NCI-H526 treated with DMSO at 0.1 percent for 48 hours (cell line): ENCODE data around the gene CCDC91.
"Not testable (repeated sequence)": the region's sequence is repeated elsewhere in the genome, so short reads cannot be mapped to it uniquely, and the experiment has no call there.

Source experiments
- DNase-seq: peaks from one replicate; lab custom pipeline; 2025; lab: John Stamatoyannopoulos, UW

The CCDC91 gene

DNA sequence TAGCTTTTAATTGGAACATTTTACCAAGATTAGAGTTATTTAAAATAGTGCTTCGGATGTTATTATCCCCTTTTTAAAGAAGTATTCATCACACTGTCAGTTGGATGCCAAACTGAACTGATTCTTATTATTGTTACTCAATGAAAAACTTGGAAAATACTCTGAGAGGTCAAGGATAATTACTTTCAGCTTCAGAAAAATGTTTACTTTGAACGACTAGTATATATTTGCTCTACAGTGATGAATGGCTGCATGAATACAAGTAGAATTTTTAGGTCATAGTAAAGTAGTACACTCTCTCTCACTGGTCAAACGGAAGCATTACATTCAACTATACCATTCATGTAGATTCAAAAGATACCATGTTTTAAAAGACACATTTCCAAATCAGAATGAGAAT is 269.2 kb downstream of the CCDC91 start:
- no peak for DNase-seq

DNA sequence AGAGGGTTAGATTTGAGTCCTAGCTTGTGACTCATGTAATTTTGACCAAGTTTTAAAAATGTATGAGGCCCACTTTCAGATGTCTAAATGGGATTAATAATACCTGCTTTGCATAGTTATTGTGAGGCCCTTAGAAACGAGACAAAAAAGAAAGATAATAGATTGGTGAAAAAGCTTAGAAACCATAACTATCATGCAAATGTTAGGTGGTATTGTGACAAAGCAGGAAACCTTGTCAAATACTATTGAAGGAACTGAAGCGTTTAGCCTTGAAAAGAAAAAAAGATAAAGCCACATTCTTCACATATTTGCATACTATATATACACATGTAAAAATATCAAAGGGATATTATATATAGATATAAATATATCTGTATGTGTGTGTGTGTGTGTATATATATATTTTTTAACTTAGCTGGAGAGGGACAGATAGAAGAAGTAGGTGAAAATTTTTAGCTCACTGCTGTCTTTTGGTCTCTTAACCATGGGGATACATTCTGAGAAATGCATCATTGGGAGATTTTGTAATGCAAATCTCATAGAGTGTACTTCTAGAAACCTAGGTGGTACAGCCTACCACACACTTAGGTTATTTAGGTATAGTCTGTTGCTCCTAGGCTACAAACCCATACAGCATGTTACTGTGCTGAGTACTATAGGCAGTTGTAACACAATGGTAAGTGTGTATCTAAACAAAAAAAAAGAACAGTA is 270.3 kb downstream of the CCDC91 start:
- peak; percentile 67 for DNase-seq

DNA sequence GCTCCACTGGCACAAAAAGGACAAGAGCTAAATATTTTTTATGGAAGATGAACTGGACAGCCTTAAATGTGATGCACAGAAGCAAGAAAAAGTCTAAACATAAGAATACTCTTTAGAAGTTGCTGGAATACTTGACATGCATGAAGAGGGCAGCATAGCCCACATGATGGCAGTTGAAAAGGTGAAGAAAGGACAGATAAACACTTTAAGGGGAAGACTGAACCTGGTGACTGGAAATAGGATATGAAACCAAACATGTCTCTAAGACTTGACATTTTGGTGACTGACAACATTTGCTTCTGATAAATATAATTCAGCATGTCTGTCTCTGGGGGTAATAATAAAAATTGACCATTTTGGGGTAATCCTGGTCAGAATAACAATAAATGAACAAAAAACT is 273.1 kb downstream of the CCDC91 start:
- DNase-seq, result no peak

DNA sequence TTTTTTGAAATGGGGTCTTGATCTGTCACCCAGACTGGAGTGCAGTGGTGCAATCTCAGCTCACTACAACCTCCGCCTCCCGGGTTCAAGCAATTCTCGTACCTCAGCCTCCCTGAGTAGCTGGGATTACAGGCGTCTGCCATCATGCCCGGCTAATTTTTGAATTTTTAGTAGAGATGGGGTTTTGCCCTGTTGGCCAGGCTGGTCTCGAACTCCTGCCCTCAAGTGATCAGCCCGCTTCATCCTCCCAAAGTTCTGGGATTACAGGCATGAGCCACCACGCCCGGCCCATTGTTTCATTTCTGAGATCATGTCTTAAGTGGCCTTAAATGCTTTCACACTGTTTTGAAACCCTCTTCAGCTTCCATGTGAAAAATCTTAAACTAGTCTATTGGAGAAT is 281.5 kb downstream of the CCDC91 start:
- DNase-seq, result not testable (repeated sequence)

DNA sequence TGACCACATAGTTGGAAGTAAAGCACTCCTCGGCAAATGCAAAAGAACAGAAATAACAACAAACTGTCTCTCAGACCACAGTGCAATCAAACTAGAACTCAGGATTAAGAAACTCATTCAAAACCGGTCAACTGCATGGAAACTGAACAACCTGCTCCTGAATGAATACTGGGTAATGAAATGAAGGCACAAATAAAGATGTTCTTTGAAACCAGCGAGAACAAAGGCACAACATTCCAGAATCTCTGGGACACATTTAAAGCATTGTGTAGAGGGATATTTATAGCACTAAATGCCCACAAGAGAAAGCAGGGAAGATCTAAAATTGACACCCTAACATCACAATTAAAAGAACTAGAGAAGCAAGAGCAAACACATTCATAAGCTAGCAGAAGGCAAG is 285.9 kb downstream of the CCDC91 start:
- not testable (repeated sequence) for DNase-seq

DNA sequence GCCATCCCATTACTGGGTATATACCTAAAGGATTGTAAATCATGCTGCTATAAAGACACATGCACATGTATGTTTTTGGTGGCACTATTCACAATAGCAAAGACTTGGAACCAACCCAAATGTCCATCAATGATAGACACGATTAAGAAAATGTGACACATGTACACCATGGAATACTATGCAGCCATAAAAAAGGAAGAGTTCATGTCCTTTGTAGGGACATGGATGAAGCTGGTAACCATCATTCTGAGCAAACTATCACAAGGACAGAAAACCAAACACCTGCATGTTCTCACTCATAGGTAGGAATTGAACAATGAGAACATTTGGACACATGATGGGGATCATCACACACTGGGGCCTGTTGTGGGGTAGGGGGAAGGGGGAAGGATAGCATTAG is 288.8 kb downstream of the CCDC91 start:
- DNase-seq, result not testable (repeated sequence)

DNA sequence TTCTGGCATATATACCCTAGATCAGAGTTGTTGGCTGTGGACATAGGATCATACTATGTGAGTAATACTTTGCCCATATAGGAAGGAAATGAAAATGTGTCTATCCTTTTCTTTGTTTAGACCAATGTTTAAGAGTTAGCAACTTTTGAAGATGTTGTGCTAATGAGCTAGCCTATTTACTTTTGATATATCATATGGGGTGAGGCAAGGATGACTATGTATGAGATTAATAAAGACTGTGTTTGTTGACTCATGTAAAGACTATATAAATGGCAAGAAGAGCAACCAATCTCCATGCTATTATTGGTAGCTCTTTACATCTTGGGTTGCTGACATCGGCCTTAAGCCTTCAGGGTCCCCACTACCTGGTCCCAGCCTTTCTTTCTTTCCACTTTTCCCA is 289.4 kb downstream of the CCDC91 start:
- no peak for DNase-seq

DNA sequence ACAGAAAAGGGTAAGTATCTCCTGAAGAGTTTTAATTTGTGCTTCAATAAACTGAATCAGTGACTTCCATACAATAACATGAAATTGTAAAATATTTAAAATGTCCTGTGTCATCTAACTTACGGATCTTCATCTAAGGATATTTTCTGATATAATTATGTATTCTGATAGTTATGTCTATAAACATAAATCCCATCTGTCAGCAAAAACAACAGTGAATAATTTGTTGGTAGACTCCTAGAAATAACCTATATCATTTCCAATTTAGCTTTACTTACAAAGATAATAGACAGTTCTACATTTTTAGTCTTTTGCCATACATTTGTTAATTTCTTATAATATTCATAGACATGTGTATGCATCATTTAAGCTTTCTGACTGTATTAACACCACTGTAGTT is 293.9 kb downstream of the CCDC91 start:
- no peak for DNase-seq

DNA sequence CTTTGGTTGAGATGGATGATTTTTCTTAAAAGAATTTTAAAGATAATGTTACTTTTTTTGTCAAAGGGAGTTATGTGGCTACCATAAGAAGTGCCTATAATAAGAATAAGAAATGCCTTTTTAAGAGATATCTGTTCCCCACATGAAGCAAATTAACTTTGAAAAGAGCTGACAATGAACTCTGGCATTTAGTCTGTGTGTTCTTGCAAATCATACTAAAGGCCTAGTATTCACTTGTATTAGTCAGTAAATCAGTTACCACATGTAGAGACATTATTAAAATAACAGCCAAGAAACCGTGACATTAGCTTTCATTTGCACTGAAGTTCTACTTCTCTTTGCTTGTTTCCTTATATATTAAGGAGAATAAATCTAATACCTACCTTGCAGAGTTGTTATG is 296.3 kb downstream of the CCDC91 start:
- DNase-seq, result no peak

DNA sequence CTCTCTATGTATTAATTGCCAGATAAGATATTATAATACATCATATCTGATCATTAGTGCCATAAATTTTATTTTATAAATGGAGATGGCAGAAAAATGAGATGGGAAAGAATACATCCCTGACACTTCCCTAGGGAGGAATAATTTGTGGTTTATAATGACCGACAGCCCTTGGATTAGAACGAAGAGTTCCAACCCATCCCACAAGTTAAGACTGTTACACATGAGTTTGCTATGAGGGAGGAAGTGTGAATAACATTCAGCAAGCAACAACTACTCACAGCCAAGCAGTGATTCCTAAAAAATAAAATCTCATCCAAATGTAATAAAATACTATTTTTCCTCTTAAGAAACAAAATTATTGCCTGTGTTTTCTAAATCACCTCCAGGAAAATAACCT is 299.0 kb downstream of the CCDC91 start:
- DNase-seq, result no peak

DNA sequence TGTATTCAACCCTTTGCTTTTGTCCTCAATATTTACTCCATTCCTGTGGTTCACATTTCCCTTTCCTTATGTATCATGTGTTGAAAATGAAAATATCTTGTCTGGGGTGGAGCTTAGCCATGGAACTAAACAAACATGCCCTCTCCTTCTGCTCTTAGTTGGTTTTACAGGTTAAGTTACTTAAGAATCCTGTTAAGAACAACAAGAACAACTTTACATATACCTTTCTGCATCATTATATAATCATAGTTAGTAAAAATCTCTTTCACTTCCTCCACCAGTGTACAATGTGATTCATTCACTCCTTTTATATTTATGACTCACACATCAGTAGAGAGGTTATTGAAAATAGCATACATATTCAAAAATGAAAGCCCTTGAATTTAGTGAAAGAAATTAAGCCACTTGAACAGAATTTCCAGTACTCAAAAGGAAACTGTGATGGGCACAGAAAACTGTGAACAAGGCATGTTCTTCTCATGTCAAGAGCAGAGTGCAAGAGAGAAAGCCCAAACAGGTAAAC is 307.7 kb downstream of the CCDC91 start:
- no peak for DNase-seq

DNA sequence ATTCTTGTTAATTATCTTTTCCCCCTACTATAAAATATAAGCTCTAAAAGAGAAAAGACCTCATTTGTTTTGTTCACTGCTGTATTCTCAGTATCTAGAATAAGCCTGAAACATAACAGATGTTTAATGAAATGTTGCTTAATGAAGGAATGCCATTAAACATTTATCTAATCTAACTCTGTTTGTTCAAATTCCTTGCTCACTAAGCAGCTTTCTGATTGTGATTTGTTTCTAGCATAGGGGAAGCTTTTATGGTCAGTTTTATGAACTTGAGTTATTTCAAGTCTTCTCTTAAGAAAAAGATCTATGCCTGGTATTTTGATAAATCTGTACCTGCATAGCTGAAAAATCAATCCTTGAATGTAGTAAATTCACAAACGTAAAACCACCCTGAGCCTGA is 308.6 kb downstream of the CCDC91 start:
- no peak for DNase-seq

DNA sequence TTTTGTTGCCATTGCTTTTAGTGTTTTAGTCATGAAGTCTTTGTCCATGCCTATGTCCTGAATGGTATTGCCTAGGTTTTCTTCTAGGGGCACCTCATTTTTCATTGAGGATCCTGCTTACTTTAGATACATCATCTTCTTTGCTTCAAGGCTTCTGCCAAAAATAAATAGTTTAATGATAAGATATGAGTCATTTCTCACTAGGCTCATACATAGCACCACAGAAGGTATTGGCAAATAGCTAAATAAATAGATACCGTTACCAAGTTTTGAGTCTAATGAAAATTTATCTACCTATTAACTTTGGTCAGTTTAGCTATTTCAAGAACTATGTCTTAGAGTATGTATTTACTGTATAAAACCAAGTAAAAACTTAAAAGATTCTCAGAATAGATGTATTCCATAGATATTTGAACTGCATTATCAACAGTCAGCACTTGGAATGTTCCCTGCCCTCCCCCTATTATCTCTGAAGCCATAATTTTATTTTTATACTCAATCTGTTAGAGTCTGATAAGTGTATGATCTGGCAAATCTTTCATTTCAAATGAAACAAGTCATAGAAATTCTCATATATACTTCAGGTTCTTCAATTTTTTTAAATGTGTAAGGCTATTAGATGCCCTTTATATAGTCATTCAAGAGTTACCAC is 310.2 kb downstream of the CCDC91 start:
- DNase-seq, result no peak

DNA sequence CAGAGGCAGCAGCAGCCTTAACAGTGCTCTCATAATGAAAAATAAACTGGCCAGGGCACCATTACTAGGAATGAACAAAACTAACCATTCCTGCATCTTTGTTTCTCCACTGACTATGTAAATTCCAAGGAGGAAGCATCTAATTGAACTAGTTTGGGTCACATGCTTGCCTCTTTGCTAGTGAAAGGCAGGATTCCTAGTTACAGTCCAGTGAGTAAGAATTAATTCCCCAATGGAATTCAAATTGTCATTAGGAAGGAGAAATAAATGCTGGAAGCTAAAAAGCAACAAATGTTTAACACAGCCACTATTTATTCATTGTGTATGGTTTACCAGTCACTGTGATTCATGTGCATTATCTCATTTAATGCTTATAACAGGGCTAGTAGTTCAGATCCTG is 316.0 kb downstream of the CCDC91 start:
- no peak for DNase-seq

DNA sequence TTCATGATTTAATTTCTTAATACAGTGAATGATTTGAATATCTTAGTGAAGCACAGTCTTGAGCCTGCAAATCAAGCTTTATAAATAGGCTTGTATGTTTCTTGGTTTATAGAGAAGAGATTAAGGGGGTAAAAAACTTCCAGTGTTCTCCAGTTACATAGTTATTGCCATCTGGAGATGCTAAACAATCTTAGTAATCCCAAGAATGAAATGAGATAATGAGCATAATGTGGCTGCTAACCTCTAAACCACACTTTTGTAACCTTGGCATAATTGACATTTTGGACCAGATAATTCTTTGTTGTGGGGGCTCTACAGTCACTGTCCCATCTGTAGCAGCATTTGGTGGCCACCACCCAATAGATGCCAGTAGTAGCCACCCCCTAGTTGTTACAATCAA is 316.8 kb downstream of the CCDC91 start:
- DNase-seq, result no peak

DNA sequence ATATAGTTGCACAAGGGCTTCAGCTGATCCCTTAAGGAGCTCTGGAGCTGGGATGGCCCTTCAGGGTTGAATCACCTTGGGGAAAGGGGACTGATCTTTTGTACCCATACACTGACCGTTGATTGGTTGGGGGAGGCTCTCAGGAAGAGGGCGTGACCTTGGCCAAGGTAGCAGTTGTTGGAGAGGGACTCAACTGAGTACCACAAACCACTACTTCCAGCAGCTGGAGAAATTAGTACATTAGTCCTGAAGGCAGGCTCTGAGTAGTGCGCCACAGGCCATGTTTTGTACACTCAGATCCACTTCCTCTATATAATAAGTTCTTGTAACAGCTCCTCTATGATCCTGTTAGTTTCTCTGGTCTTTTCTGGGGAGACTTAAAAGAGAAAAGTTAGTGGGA is 317.6 kb downstream of the CCDC91 start:
- DNase-seq, result no peak

DNA sequence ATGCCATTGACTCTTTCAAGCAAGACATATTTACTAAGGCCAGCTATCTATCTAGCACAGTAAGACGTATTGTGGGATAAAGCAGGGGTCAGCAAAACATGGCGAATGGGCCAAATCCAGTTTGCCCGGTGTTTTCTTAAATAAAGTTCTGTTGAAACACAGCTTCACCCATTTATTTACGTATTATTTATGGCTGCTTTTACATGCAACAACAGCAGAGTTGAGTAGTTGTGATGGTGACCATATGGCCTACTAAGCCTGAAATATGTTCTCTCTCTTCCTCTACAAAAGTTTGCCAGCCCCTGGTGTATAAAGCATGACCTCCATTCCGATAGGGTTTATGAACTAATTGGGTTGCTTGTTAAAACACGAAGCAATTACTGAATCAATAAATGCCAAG is 322.1 kb downstream of the CCDC91 start:
- no peak for DNase-seq

DNA sequence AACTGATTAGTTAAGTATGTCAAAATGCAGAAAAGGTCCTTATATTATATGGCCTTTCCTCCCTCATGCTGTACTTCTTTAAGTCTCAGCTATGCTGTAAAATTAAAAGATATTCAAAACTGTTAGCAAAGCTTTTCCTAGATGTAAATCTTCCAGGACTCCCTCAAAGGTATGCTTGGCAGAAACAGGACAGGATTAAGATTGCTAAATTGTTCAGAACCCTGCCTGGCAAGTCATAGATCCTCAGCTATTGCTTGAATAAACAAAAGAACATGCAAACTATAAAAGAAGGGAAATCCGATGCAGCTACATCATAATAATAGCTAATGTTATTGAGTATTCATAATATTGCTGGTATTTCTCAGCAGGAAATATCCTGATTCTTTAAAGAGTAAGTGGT is 322.6 kb downstream of the CCDC91 start:
- DNase-seq, result no peak

DNA sequence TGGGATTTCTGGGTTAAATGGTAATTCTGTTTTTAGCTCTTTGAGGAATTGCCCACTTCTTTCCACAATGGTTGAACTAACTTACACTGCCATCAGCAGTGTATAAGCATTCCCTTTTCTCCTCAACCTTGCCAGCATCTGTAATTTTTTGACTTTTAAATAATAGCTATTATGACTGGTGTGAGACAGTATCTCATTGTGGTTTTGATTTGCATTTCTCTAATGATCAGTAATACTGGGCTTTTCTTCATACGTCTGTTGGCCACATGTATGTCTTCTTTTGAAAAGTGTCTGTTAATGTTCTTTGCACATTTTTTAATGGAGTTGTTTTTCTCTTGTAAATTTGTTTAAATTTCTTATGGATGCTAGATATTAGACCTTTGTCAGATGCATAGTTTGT is 323.7 kb downstream of the CCDC91 start:
- DNase-seq, result no peak

DNA sequence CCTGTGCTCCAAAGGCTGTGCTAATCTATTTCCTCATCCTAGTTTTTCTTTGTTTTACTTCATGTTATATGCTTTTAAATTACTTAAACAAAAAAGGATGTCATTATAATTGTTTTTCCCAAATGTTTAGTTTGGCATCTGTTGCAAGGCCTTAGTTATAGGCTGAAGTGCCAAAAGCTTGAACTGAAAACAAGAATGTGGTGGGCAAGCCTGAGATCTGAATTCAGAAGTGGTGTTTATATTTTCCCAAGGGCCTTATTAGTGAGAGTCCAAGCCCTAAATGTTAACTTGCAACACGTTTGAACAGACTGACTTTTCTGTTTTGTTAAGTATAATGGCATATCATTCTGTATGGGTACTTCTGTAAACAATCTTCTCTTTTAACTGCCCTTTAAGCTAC is 326.8 kb downstream of the CCDC91 start:
- no peak for DNase-seq

DNA sequence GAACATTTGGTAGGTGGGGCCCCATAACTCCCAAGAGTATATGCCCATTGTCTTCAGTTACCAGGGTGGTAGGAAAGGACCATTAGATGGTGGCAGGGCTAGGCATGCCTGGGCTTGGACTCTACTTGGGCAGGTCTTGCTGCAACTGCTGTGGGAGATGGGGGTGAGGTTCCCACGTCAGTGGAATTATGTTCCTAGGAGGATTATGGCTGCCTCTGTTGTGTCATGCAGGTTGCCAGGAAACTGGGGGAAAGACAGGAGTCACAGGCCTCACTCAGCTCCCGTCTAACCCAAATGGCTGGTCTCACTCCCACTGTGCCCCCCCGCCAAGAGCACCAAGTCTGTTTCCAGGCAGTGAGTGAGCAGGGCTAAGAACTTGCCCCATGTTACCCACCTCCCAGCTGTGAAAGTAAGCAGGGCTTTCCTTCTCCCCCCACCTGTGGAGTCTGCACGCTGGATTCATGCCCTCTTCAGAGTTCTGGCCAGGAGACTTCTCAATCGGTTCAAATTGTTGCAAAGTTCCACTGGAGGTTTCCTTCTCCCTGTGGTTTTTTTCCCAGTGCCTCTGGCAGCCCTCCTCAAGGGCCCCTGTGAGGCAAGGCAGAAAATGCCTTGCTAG is 337.5 kb downstream of the CCDC91 start:
- no peak for DNase-seq

DNA sequence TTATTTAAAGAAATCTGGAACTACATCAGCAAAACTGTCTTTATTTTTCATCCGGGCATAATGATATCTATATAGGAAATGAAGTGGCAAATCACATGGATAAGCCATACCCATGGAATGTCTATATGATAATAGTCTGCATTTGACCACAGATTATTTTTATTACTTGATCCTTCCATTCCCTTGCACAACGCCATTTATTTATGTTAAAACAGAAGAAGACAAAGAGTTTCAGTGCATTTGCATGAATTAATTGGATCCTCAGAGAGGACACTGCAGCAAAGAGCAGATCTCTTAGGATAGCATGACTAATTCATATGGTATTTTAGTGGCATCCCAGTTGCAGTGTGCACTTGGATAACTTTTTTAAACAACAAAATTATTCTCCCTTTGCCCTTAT is 345.0 kb downstream of the CCDC91 start:
- no peak for DNase-seq

DNA sequence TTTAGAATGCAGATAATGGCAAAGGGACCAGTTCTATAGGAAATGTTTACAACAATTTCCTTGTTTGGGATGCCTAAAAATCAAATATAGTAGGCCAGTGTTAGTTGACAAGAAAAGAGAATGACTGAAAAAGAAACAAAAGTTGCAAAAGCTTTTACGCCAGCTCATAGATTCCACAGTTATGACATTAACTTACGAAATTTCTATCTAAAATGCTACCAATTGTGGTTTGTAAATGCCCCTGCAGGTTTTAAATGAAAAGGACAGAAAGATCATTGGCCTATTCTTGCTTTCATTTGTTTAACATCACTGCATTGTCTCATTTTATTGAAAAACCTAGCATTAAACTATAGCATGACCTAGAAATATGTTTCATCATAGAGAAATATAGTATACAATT is 345.8 kb downstream of the CCDC91 start:
- DNase-seq, result no peak
